Amygdala (tissue), 56 donors: ENCODE data around the gene VAV2.
A peak's percentile ranks its signal among the peaks of the same experiment; 100 is the strongest.
"Not testable (repeated sequence)": the region's sequence is repeated elsewhere in the genome, so short reads cannot be mapped to it uniquely, and the experiment has no call there.

Experiments used
- DNase-seq, 56 donors: peaks; one replicate each; lab custom pipeline; 2025; lab: John Stamatoyannopoulos, UW

VAV2 gene

DNA sequence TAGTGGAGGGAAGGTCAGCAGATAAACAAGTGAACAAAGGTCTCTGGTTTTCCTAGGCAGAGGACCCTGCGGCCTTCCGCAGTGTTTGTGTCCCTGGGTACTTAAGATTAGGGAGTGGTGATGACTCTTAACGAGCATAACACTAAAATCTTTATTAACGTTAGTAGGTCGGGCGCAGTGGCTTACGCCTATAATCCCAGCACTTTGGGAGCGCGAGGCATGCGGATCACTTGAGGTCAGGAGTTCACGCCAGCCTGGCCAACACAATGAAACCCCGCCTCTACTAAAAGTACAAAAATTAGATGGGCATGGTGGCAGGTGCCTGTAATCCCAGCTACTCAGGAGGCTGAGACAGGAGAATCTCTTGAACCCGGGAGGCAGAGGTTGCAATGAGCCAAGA lies 96.1 kb downstream of the VAV2 start:
- not testable (repeated sequence) for DNase-seq

DNA sequence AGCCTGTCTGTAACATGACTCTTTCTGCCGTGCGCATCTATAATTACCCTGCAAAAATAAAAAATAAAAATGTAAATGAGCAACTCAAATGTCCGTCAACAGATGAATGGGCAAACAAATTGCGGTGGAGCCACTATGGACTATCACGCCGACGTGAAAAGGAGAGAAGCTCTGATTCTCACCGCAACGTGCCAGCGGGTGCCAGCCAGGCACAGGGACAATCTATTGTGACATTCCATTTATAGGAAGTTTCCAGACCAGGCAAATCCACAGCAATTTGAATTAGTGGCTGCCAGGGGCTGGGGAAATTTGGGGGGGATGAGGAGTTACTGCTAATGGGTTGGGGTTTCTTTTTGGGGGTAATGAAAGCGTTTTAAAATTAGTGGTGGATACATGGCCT lies 96.8 kb downstream of the VAV2 start:
- no peak for DNase-seq

DNA sequence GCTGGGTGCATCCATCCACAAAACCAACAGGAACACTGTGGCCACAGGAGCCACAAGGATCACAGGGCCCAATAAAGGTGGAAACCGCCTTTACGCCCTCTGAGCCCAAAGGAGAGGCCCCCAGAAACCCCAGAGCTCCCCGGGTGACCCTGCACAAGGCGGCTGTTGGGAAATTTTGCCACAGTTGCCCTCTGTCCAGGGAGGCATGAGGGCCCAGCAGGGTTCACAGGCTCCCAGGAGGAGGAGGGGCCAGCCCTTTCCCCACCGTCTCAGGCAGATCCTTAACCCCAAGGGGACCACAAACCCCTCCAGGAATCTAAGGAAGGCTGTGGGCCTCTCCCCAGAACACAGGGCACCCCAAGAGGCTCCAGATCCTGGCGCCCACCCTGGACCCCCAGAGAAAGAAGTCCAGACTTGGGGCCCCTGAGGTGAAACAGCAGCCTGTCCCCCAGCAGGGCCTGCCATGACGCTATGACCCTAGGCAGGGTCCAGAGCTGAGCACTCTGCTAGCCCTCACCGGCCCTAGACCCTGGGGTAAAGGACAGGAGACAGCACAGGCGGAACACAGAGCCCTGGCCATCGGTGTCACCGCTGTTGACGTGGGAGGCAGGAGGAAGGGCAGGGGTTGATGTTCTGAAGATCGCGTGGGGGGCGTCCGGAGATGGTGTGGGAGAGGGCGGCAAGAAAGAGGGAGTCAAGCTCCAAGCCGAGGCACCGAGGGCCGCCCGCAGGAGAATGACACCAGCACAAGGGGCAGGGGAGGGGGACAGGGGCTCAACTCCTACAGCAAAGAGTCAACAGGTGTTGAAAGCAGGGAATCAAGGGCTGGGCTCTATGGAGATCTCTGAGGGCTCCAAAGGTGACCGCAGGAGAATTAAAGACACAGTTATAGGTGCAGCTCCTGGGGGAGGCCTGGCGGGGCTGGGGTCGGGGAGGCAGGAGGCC lies 97.5 kb downstream of the VAV2 start:
- DNase-seq, result no peak

DNA sequence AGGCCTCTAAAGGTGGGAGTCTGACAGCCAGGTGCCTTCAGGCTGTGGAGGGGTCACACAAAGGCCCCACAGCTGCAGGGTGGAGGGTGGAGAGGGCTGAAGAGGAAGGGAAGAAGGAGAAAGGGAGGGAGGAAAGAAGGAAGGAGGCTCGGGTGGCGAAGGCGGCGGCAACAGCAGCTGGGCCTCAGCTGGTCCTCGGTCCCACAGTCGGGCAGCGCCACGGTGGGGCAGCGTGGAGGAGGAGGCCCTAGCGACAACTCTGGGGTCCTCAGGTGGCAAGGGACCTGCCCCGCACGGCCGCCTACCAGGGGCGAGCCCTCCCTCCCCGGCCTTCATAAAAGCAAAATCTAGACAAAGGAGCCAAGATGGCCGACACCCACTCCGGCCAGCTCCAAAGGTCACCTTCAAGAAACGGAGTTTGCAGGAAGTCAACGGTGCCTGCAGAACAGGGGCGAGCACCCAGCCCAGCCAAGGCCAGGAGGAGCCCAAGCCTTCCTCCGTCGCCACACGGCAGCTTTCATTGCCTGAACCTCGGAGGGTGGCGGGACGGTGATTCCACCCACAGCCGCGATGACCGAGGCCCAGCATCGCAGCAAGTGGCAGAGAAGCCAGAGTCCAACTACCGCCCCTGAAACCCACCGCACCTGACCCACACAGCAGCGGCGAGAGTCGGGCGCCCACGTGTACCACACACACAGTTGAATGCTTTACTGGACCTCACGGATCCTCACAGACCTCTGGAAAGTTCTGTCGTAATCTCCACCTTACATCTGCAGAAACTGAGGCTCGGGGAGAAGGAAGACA lies 98.7 kb downstream of the VAV2 start:
- DNase-seq, result no peak

DNA sequence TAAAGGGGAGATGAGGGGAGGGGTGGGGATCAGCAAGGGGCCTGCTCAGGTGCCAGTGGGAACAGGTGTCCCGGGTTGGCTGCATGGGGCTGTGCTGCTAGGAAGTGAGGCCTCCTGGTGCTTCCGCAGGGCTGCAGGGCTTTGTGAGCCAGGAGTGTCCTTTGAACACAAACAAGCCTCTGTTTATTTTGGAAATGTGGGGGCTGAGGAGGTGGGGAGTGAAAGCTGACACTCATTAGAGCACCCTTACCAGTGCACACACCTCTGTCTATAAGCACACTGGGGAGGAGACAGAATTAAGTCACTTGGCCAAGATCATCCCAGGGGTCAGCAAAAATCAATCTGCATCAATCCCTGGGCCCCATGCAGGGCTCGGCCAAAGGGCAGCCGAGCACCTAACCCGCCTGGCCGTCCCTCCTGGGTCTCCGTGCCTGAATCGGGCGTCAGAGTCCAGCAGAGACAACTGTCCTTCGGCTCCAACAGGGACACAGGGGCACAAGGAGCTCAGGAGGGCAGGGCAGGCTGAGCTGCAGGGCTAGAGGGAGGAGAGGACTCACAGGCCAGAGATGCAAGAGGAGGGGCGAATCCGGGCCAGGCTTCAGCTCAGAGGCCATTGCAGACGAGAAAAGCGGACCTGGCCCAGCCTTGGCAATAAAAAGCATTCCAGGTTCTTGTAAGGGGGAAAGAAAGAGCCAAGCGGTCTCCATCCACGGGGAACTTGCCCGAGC lies 99.8 kb downstream of the VAV2 start:
- no peak for DNase-seq

DNA sequence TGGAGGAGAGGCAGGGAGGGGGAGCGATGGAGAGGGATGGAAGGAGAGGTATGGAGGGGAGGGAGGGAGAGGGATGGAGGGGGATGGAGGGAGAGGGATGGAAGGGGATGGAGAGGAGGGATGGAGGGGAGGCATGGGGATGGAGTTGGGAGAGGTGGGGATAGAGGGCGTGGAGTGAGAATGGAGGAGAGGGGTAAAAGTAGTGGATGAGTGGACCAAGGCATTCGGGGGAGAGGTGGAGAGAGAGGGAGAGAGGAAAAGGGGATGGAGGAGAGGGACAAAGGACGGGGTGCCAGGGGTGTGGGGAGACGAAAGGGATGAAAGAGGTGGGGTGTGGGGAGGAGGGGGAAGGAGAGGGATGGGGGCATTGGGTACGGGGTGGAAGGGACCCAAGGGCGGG lies 100.4 kb downstream of the VAV2 start:
- DNase-seq, result no peak

DNA sequence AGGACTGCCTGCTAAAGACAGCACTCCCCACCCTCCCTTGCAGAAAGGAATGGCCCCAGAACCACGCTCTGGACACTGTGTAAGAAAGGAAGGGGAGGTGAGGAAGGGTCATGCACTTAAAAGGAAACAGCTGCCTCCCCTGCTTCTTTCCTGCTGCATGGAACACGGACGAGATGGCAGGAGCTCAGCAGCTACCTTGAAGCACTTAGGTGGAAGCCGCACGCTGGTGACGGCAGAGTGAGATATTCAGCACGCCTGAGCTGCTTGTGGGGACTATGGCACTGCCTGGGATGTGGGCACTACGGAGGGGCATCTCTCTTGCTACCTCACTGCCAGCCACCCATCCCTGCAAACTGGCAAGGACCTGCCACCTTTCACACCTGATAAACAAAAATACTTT lies 101.5 kb downstream of the VAV2 start:
- no peak for DNase-seq

DNA sequence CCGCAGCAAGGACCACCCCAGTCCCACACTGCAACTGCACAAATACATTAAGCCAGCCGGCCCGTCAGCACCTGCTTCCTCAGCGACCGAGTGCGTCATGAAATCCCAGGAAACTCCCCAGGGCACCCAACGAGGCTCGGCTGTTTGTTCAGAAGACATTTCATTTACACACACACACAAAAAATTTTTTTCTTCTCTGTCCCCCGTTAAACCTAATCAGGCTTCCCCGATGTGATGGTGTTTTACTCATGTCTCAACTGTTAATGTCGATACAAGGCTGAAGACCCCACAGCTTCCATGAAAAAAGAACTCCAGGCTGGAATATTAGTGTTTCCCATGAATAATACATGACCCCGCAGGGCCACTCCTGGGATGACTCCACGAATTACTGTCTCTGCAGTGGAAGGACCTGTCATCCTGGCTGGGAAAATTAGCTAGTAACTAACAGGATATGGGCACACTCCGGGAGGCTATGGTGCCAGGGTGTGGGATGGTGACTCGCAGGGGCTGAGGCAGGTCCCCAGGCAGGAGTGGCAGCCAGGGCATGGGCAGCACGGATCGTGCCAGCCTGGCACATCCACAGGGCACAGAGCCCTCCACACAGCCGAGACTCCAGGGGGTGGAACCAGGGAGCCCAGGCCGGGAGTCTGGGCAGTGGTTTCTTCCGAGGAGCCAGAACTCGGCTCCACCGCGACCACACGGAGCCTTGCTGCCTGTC lies 102.4 kb downstream of the VAV2 start:
- peak in 12 of 56 donors; percentile 8 to 65 (median 27) for DNase-seq

DNA sequence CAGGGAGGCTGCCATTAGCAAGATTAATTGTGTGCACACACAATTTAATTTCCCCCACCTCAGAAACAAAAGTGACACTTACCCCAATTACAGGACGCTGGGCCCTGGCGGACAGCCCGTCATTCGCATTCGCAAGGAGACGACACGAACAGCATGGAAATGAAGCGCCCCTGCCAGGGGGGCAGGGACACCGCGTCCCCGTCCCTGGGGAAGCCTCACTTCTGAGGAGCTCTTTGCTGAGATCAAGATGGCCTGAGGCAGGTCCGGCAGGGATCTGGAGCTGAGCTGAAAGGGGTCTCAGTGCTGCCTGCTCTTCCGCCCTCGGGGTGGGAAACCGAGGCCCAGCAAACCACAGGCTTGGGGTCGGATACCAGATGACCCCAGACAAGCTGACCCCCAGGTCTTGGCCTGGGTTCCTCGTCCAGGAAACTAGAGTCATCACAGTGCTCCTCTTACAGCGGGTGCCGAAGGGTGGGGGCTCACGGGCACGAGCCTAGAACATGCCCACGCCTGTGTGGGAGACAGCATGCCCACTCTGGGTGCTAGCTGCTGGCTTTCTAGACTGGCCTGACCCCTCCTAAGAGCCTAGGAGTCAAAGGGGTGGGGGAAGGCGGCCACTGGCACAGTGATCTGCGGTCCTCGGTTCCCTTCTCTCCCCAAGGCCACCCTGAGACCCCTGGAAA lies 103.2 kb downstream of the VAV2 start:
- DNase-seq, result peak in 29 of 56 donors; percentile 8 to 70 (median 35)

DNA sequence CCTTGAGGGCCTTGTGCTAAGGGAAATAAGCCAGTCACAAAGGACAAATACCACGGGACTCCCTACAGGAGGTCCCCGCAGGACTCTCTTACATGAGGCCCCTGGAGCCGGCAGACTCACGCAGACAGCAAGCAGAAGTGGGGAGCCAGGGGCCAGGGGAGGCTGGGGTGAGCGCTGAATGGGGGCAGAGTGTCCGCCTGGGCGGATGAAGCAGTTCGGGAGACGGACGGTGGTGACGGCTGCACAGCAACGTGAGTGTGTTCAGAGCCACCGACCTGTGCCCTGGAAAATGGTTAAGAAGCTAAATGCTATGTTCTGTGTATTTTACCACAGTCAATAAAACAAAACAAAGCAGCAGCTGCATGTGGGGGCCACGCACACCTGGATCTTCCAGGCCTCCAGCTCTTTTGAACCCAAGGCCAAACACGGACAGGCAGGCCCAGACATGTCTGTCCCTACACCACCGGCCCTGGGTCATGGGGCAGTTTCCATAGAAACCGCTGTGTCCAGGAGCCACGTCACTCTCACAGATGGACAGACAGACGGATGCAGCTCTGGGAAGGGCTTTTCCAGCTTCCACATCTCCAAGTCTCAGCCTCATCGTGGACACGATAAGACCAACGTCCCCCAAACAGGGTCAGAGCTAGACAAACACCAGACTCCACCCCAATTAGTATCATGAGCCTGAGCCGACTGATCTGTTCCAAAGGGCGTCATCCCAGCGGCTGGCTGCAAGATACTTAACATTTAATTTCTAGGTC lies 103.9 kb downstream of the VAV2 start:
- peak in 1 of 56 donors; percentile 25 for DNase-seq

DNA sequence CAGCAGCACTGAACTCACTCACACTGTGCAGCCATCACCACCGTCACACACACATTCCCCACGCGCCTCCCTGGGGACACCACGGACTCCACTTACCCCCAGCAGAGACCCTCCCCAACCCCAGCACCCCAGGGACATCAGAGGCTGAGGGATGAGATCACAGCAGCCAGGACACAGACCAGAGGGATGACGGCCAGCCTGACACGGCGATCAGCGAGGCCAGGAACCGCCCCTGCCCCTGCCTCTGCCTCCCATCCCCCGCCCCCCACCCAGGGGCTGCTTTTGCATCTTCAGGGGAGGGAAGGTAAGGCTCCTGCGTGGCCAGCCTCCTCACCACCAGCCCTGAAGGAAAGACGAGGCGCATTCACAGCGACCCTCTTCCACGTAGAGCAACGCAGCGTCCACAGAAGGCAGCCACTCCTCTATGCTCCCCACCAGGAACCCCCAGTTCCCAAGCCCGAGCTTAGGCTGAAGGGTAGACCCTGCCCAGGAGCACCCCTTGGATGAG lies 104.5 kb downstream of the VAV2 start:
- no peak for DNase-seq

DNA sequence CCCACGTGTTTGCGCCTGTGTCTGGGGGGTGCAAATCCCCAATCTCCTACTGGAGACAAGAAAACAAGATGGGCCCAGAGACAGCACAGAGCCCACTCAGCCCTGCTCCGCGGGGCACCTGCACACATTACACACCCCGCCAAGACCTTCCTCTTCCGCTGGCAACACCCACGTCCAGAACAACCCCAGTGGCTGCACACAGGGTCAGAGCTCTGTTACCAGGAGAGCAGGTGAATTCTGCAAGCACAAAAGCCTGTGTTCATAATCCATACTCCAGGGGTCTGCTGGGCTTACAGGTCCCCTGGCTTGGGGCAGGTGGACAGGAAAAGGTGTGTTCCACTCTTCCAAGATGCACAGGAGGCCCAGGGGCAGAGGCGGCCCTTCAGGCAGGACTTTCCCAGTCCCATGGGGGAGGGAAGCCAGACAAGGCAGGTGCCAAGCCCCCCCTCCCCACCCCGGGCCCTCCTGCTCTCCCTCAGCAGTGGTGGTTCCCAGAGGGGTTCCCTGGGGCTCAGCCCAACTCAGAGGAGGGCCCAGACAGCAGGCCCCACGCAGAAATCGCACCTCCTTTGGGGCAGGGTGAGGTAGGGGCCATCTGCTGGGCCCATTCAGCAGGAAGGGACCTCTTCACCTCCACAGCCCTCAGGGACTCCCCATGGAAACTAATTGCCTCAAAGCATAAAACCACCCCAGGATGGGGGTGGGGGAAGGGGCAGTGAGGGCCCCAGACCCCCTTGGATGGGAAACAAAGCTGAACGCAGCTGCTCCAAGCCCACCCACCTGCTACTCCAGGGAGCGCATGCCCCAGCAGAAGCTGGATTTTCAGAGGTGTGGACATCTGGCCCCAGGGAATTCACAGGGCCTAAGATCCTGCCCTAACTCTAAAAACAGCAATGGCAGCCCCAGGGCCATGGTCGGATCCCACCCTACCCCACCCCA lies 105.3 kb downstream of the VAV2 start:
- DNase-seq, result no peak

DNA sequence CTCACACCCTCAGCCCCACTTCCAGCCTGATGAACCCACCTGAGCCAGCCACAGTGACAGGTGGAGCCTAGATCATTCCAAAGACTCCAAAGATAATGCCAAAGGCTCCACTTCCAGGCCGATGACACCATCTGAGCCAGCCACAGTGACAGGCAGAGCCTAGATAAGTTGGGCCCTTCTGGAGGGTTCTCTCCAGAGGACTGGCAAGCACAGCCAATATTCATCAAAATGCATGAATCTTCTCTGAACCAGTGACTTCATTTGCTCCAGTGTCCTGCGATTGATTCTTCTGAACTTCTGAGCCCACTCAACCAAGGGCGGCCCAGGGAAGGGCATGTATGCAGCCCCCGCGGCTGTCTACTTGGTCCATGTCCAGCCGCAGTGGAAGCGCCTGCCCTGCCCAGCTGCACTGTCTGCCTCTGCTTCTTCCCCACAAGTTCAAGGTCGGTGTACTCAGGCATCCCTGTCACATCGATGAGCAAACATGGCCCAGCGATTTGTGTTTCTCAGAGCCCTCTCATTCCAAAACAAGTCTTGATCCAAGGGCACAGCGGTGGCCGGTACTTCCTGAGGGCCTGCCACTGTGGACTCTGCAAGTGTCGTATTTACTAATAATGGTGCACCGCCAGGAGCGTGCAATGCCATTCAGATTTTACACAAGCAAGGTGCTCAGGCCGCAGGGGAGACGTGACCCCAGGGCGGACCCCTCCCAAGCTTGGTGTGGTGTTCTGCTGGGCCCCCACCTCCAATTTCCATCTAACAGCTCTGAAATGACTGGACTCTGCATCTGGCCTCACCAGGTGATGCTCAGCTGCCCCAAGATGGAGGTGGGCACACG lies 107.0 kb downstream of the VAV2 start:
- DNase-seq, result no peak

DNA sequence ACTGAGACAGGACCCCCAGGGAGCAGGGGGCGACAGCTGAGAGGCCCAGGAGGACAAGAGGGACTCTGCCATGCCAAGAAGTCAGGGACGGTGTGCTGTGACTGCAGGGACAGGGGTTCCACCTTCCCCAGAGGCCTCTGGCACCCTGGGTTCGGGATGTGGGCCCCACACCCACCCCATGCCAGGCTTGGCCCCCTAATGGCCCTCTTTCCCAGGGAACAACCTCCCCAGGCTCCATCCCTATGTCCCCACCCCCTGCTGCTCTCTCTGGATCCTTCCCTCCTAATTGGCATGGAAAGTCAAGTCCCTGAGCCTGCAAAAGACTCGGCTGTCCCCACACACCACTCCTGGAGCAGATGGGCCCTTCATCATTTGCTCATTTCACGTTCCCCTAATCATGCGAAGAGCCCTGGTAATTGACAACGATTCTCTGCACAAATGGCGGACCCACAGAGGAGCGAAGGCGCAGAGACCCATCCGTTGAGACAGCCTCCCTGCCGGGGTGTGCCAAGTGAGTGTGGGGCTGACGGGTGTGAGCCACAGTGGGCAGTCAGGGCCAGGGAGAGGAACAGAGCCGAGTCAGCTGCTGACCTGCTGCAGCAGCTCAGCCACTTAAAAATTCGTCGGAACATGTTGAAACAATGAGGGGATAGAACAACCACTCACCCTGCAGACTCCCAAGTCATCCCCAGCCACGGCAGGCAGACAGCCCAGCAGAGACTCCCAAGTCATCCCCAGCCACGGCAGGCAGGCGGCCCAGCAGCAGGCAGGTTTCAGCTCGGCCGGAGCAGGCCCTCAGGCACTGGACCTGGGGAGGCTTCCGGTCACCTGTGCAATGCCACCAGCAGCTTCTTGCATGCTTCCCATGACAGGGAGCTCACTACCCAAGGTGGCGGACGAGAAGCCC lies 109.0 kb downstream of the VAV2 start:
- peak in 1 of 56 donors; percentile 28 for DNase-seq

DNA sequence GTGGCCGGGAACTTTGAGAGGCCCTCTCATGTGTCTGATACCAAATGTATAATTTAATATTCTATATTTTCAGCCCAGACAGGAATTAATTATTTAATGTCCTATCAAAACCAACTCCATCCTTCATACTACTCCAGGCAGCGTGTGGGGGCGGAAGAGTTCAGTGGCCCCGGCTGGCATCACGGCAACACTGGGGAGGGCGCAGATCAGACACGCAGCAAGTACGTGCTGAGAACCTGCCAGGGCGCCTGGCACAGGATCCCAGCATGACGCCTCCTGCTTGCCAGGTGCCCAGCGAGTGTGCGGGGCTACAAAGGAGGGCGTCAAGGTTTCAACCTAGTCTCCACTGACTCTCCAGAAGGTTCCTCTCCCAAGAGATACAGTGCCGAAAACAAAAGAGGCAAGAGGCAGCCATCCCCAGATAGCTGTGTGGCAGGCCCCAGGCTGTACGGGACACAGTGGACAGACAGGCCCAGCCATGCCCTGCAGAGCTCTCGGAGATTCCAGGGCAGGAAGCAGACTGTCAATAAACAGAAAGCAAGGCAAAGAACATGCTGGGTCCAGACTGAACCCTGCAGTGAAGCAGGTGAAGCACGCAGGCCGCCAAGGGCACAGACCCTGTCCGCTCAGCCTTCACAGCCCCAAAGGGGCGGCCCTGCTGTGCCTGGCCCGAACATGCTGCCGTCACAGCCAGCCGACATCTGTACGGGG lies 110.3 kb downstream of the VAV2 start:
- DNase-seq, result no peak
